AG10803 (cell line): ENCODE data around the gene SLC35E2B.
A peak's percentile ranks its signal among the peaks of the same experiment; 100 is the strongest.

ENCODE experiments used
- DNase-seq: peaks from one replicate; pipeline ENCODE4 v3.0.0; 2010; ENCODE audit warnings: low read depth
- H3K4me3 ChIP-seq: 2 replicates; pipeline ENCODE4 v1.5.1; 2011; ENCODE audit warnings: mild to moderate bottlenecking, low read length, control low read depth
- TF ChIP-seq, protein P1 (sequence below): conservative IDR thresholded peaks from 2 replicates; pipeline ENCODE4 v1.5.1; 2011; ENCODE audit warnings: mild to moderate bottlenecking, low read length, control low read depth, inconsistent platforms

The SLC35E2B gene

DNA sequence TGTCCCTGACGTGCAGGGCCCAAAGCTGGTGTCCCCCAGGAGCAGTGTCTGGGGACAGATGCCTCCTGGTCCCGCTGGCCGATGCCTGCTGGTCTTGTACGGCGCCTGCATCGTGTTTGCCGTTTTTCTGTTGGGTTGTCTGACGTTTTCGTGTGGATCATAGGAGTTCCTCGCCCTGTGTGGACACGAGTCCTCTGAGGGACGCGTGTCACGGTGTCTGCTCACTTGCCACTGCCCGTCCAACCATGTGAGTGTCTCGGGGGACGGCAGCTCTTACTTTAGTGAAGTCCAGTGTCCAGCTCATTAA lies 69.9 kb downstream of the SLC35E2B start:
- H3K4me3 ChIP-seq = no peak overlapping the region
- TF ChIP-seq, protein P1, sequence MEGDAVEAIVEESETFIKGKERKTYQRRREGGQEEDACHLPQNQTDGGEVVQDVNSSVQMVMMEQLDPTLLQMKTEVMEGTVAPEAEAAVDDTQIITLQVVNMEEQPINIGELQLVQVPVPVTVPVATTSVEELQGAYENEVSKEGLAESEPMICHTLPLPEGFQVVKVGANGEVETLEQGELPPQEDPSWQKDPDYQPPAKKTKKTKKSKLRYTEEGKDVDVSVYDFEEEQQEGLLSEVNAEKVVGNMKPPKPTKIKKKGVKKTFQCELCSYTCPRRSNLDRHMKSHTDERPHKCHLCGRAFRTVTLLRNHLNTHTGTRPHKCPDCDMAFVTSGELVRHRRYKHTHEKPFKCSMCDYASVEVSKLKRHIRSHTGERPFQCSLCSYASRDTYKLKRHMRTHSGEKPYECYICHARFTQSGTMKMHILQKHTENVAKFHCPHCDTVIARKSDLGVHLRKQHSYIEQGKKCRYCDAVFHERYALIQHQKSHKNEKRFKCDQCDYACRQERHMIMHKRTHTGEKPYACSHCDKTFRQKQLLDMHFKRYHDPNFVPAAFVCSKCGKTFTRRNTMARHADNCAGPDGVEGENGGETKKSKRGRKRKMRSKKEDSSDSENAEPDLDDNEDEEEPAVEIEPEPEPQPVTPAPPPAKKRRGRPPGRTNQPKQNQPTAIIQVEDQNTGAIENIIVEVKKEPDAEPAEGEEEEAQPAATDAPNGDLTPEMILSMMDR = no peak
- no peak for DNase-seq

DNA sequence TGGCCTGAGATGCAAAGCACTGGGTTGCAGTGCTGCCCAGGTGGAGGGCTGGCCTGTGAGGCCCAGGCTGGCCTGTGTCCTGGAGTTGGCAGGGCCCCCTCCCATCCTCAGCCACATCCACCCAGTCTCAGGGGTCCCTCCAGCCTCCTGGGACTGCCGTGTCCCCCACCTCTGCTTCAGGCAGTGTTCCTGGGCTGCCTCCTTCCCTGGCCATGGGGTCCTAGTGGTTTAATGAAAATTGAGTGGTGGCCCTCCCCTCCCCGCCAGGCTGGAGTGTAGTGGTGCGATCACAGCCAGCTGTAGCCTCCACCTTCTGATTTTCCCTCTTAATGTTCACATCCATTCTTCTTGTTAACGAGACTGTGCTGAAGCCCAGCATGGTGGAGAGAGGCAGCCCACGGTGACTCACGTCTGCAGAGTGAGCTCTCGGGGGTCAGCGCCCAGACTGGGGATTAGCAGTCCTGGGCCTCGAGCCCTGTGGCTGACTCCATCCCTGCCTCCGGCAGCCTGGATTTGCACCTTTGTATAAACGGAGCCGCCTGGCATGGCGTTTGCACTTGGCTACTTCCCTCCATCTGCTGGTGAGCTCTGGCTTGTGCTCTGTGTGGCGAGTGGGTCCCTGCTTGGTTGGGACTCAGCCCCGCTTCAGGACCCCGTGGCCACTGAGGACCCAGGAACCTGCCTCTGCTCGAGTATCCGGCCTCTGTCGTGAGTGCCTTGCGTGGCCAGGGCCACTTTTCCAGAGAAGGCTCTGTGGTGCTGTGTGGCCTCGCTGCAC lies 70.4 kb downstream of the SLC35E2B start:
- DNase-seq = no peak
- H3K4me3 ChIP-seq = no peak overlapping the region
- TF ChIP-seq, protein P1 = no peak

DNA sequence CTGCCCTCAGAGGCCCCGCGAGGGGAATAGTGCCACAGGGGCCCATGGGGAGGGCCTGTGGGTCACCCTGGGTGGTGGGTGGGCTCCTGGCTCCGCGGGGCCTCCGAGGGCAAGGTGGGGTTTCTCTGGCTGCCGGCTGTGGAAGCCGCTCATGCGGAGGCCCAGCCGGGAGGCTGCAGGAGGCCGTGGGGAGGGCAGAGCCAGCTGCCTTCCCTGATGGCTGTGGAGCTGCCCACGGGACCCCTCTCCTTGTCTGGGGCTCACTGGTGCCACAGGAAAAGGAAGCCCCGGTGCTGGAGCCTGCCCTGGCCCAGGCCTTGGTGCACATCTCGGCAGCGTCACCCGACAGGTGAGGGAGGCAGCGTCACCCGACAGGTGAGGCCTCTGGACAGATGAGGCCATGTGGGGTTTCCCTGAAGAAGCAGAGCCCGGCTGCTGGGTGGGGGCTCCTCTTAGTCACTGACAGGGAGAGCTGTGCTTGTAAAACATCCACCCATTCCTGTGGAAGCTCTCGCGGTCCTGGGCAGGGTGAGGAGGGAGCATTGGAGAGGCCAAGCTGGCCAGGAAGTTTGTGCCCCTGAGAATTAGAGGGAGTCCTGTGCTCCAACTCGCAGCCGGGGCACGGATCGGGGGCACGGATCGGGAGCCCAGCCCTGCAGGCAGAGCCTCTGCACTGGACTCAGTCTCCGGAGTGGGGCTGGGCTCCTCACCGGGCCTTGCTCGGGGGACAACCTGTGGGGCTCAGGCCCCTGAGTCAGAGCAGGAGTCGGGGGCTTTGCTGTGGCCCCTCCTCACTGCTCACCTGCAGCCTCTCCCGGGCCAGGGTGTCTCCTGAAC lies 71.2 kb downstream of the SLC35E2B start:
- TF ChIP-seq, protein P1 = no peak
- H3K4me3 ChIP-seq = no peak overlapping the region
- DNase-seq = no peak

DNA sequence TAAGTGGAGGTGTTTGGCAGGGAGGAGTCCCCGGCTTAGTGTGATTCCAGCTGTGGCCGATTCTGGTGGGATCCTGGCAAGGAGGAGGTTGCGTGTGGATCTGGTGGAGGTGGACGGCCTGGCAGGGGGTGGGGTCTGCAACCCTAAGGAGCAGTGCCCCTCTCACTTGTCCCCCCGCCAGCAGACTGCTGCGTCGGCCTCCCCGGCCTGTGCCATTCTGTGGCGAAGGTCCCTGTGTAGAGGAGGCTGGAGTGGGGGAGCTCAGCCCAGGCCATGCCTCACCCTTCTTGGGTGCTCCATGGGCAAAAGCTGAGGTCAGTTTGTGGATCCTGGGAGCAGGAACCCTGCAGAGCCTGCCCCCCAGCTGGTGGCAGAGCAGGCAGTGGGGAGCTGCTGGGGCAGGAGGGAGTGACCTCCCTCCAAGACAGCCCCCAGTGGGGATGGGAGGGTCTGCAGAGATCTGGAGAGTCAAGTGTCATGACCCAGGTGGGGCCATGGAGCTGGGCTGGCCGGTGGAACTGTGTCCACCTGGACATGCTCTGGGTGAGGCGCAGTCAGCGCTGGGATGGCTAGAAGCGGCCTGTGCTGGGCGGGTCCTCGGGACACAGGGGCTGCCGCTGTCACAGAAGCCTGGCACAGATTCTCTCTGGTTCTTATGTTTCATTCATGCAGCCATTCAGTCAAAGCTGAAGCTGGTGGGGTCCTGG lies 72.0 kb downstream of the SLC35E2B start:
- no peak overlapping the region for H3K4me3 ChIP-seq
- no peak for DNase-seq
- TF ChIP-seq, protein P1 = no peak

DNA sequence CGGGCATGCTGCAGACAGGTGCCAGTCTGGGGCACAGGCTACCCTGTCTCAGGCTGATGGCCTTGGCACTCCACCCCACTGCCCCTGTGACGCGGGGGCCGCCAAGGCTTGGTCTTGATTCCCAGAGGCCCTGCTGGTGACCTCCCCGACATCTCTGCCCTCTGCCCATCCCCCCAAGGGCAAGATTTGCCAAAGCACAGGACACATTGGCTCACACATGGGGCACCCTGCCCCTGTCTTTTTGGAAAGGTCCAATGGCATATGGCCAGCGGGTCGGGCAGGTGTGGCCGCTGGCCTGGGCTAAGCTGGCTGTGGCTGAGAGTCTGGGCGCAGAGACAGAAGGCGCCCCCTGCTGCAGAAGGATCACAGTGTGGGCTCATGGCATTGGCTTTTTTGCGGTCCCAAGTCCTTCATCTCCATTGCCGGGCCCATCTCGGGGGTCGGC lies 72.7 kb downstream of the SLC35E2B start:
- DNase-seq = no peak
- TF ChIP-seq, protein P1 = peak; percentile 14; the same call in 1 of the 2 replicates
- no peak overlapping the region for H3K4me3 ChIP-seq

DNA sequence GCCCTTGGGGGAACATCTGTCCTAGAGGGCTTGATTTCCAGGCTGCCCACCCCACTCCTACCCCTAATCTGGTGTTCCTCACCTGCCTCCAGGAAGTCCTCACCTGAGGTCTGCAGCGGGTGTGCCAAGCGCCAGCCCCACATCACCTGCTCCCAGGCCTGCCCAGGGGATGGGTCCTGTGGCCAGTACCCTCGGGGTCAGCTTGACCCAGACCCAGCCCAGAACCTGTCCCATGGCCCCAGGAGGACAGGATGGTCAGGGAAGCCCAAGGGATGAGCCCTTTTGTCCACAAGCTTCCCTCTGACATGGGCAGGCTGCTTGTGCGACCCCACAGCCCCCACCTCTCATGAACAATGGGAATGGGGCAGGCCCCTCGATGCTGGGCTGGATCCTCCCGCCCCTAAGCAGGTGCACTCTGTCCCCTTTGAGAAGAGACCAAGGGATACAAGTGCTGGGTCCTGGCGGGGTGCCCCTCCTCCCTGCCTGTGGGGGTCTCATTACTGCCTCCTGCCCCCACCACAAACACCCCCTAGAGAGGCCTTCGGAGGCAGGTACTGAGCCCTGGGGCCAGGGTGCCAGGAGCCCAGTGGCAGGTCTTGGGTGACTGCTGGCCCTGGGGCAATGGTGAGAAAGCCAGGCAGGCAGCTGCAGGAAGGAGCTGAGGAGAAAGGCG lies 74.1 kb downstream of the SLC35E2B start:
- no peak for DNase-seq
- TF ChIP-seq, protein P1 = no peak
- no peak overlapping the region for H3K4me3 ChIP-seq
